ENCODE measurements around the gene TEAD4.

TEAD4 gene

DNA sequence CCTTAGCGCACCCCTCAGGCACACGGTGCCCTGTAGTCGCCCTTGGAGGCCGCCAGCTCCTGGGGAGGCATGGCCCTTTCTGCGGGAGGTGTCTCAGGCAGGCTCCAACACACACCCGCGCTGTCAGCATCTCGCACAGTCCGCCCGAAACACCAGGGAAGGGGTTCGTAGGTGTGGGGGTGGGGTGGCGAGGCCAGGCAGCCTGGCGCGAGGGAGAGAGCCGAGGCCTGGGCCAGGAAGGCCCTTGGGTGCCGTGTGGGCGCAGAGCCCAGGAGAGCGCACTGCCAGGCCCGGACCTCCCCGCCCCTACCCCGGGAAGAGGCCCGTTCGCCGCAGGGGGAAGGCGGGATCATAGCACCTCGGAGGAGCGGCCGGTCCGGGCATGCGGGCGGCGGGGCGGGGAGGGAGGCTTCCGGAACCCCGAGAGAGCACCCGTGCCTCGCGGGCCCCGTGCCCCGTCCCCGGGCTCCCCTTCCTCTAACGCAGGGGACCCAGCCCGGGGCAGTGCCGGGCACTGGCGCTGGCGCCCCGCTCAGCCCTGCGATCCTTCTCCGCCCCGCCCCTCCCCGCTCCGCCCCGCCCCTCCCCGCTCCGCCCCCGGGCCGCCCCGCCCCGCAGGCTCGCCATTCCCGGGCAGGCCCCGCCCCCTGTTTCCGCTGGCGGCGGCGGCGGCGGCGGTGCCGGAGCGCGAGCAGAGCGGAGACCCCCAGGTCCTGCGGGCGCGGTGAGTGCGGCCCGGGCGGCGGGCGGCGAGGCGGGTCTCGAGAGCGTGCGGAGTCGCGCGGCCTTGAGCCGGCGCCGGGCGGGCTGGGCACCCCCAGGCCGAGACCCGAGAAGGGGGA, 117.8 kb downstream of the TEAD4 start, which contains the start of gene TSPAN9:
Gene TSPAN9 (plus strand): TSS at position 650 of the 842 bp plus-strand sequence. CDS start 123,815 bp downstream, outside the sequence.
- in situ Hi-C loops (cut with MboI; ENCODE audit: low sequenced_read_pairs): no loop called here

GRCh38 chr12:3077572-3078081, 118.4 kb downstream of the TEAD4 start:
- in situ Hi-C loops (cut with MboI; ENCODE audit: low sequenced_read_pairs): no loop called here

DNA sequence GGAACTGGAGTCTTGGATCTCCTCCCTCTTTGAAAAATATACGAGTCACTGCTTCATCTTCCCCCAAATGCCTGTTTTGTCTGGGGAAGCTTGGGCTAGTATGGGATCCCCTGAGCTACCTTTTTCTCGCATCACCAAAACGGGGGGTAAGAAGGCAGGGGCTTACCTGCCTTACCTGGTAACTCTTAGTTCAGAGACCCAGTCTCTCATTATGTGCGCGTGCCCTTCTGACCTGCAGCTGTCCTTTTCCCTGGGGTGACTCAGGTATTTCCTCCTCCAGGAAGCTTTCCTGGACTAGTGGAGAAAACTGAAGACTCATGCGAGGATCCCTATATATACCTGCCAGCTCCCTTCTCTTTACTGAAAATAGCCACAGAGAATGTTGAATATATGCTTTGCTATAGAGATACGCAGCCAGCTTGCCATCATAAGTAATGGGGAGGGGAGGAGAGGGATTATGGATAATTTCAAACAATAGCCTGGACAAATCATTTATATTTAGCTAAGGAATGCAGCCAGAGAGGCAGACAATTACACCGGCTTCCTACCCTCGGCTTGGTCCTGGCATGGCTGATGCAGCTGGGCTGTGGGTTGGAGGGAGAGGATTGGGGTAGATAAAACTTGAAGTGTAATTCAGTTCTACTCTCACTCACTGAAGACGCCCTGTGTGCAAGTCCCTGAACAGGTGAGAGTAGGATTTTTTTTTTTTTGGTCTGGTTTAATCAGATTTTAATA, 119.1 kb downstream of the TEAD4 start:
- in situ Hi-C loops (cut with MboI; ENCODE audit: low sequenced_read_pairs): no loop called here

- in situ Hi-C loops (cut with MboI; ENCODE audit: low sequenced_read_pairs): no loop called here
Measured at GRCh38 chr12:3081091-3081490, 121.9 kb downstream of the TEAD4 start.

DNA sequence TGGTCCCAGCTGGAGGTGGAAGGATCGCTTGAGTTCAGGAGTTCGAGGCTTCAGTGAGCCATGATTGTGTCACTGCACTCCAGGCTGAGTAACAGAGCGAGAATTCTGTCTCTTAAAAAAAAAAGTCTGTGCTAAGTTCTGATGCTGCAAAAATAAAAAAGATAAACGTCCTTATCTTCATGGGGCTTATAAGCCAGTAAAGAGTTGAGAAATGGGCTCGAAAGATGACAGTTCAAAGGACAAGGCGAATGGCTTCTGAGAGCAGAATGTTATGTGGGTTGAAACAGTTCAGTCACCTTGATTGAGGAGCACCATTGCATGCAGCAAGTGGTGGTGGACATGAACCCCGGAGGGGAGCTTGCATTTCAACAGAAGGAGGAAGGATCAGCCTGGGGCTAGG, 122.7 kb downstream of the TEAD4 start:
- in situ Hi-C loops (cut with MboI; ENCODE audit: low sequenced_read_pairs): no loop called here

- in situ Hi-C loops (cut with MboI; ENCODE audit: low sequenced_read_pairs): no loop called here
Measured at GRCh38 chr12:3083241-3083920, 124.2 kb downstream of the TEAD4 start.

DNA sequence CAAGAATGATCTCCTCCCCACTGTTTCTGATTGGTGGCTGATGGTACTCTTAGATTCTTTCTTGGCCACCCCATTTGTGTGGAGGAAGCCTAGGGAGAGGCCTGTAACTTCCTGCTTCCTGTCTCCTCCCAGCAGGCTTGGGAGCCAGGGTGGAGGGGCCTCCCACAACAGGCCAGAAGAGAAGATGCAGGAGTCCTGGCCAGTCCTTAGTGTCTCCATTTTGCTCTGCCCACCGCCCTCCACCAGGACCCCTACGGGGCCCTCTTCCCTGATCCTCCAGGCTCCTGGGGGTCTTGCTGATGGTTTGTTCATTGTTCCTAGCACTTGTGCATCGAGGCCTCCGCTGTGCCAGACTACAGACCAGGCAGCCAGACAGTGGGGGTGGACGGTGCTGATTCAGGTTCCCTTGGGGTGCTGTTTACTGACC, 124.7 kb downstream of the TEAD4 start:
- in situ Hi-C loops (cut with MboI; ENCODE audit: low sequenced_read_pairs): no loop called here

- in situ Hi-C loops (cut with MboI; ENCODE audit: low sequenced_read_pairs): no loop called here
Measured at GRCh38 chr12:3084742-3085141, 125.5 kb downstream of the TEAD4 start.

DNA sequence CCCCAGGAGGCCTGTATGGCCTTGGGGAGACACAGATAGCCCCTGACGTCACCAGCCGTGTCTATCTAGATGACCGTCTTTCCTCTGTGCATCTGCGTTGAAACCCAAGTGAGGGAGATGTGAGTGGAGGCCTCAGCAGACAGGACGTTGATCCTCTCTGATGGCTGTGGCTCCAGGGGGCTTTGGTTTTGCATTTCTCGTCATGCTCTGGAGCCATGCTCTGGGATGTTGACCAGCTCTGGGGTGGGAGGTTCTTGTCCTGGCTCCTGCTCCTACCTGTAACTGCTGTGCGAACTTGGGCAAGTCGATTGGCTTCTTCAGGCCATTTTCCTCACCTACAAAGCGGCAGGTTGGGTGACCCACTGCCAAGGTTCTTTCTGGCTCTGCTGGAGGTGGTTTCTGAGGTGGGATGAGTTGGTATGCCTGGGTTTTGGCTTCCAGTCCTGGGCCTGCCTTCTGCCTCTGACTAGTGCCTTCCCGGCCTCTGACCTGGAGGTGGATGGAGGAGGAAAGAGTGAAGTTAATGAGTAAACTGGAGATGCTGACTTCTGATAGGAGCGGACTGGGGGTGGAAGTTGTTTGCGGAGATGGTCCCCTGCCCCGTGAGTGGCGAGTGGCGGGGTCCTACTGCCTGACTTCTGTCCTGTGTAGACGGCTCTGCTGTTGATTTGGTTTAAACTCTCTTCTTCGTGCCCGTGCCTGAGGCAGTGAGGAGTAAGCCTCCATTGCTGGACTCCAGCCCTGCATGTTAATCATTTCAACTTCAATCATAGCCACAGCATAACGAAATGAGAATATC, 126.3 kb downstream of the TEAD4 start:
- in situ Hi-C loops (cut with MboI; ENCODE audit: low sequenced_read_pairs): no loop called here

DNA sequence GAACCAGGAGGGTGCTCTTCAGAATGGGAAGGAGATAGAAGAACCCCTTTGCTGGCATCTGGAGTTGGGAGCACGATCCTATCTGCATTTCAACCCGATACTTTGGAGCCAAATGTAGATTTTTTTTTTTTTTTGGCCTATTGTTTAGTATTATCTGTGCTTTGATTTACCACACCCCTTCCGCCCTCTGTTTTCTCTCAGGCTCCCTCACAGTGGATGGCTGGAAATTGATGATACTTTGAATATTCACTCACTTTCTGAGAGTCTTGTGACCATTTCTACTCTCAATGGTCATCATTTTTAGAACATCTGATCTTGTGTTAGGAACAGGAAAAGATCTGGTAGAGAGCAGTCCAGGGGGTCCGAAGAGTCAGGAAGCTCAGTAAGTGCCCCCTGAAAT, 127.0 kb downstream of the TEAD4 start:
- in situ Hi-C loops (cut with MboI; ENCODE audit: low sequenced_read_pairs): no loop called here

DNA sequence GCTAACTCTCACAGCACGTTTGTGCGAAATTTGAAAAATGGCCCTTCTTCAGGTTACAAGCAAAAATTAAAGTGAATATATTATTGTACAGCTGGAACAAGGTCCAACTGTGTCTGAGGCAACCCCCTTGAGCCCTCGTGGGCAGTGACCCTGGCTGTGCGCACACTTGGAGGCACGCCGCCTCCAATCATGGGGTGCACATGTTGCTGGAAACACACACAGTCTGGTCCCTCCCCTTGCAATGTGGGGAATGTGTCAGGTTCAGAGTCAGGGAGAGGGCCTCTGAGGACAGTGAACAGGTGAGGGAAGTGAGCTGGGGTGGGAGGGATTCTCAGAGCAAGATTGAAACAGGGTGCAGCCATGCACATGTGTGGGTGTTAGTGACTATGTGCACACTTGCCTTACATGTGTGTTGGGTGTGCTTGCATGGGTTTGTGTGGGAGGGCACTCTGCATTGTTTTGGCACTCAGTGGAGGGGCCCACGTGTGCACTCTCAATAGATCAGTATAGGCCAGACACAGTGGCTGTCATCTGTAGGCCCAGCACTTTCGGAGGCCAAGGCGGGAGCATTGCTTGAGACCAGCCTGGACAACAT, 127.6 kb downstream of the TEAD4 start:
- in situ Hi-C loops (cut with MboI; ENCODE audit: low sequenced_read_pairs): no loop called here

GRCh38 chr12:3087758-3088650, 128.8 kb downstream of the TEAD4 start:
- in situ Hi-C loops (cut with MboI; ENCODE audit: low sequenced_read_pairs): no loop called here

DNA sequence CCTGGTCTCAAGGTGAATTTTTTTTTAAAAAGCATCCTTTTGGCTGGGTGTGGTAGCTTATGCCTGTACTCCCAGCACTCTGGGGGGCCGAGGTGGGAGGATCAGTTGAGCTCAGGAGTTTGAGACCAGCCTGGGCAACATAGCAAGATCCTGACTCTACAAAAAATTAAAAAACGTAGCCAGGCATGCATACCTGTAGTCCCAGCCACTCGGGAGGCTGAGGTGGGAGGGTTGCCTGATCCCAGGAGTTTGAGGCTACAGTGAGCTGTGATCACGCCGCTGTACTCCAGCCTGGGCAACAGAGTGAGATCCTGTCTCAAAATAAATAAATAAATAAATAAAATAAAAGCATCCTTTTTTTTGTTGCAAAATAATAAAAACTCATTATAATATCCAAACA, 130.4 kb downstream of the TEAD4 start:
- in situ Hi-C loops (cut with MboI; ENCODE audit: low sequenced_read_pairs): no loop called here

Data from HL-60/S4 treated with retinoic acid at 250 ng/mL for 4 days and 3 days (cell line).